HUDEP-2 (cell line): Measurements from ENCODE around the gene KHDRBS2.

Experiments
- DNase-seq, 76 experiments: peaks; one replicate each; lab custom pipeline; 2025; ENCODE audit not compliant: unreplicated experiment in 76 of 76; lab: John Stamatoyannopoulos, UW

KHDRBS2 gene

GRCh38 chr6:62039605-62040004 lies 246.4 kb downstream of the KHDRBS2 start:
- DNase-seq: no peak

- DNase-seq: no peak
Measured at GRCh38 chr6:62037445-62037844, 248.6 kb downstream of the KHDRBS2 start.

GRCh38 chr6:62035952-62036351 lies 250.1 kb downstream of the KHDRBS2 start:
- no peak for DNase-seq

GRCh38 chr6:62013719-62014118 lies 272.3 kb downstream of the KHDRBS2 start:
- no peak for DNase-seq

GRCh38 chr6:62009445-62009844 lies 276.6 kb downstream of the KHDRBS2 start:
- DNase-seq: no peak

GRCh38 chr6:61989616-61990015 lies 296.4 kb downstream of the KHDRBS2 start:
- no peak for DNase-seq

GRCh38 chr6:61980622-61981021 lies 305.4 kb downstream of the KHDRBS2 start:
- DNase-seq: no peak

- no peak for DNase-seq
Measured at GRCh38 chr6:61977947-61978346, 308.1 kb downstream of the KHDRBS2 start.

GRCh38 chr6:61977099-61977498 lies 308.9 kb downstream of the KHDRBS2 start:
- no peak for DNase-seq

GRCh38 chr6:61959196-61959595 lies 326.8 kb downstream of the KHDRBS2 start:
- no peak for DNase-seq

- no peak for DNase-seq
Measured at GRCh38 chr6:61953851-61954250, 332.2 kb downstream of the KHDRBS2 start.

- no peak for DNase-seq
Measured at GRCh38 chr6:61951586-61951985, 334.4 kb downstream of the KHDRBS2 start.

- no peak for DNase-seq
Measured at GRCh38 chr6:61950811-61951210, 335.2 kb downstream of the KHDRBS2 start.

GRCh38 chr6:61949971-61950370 lies 336.1 kb downstream of the KHDRBS2 start:
- no peak for DNase-seq

GRCh38 chr6:61949161-61949560 lies 336.9 kb downstream of the KHDRBS2 start:
- DNase-seq: no peak

- DNase-seq: no peak
Measured at GRCh38 chr6:61947311-61947947, 338.6 kb downstream of the KHDRBS2 start.

- DNase-seq: no peak
Measured at GRCh38 chr6:61940919-61941318, 345.1 kb downstream of the KHDRBS2 start.

- no peak for DNase-seq
Measured at GRCh38 chr6:61935242-61935846, 350.7 kb downstream of the KHDRBS2 start.

- no peak for DNase-seq
Measured at GRCh38 chr6:61909486-61909885, 376.5 kb downstream of the KHDRBS2 start.

GRCh38 chr6:61901748-61902147 lies 384.3 kb downstream of the KHDRBS2 start:
- no peak for DNase-seq

GRCh38 chr6:61894536-61894935 lies 391.5 kb downstream of the KHDRBS2 start:
- DNase-seq: no peak

- no peak for DNase-seq
Measured at GRCh38 chr6:61887423-61887822, 398.6 kb downstream of the KHDRBS2 start.
